Endothelial cell (in vitro differentiated cells): ENCODE results near the gene MCMBP. TPM values are rescaled to one million over a fixed set of nuclear protein-coding genes. Genes with fewer than 3 reads are reported as not detected.
A peak's percentile ranks its signal among the peaks of the same experiment; 100 is the strongest.
"Not testable (repeated sequence)": the region's sequence is repeated elsewhere in the genome, so short reads cannot be mapped to it uniquely, and the experiment has no call there.

Source experiments
- DNase-seq: peaks from one replicate; pipeline ENCODE4 v3.0.0; 2021; ENCODE audit warnings: low spot score
- H3K27ac Mint-ChIP-seq: one replicate; pipeline ENCODE4 v1.8.0; 2021; ENCODE audit warnings: mixed read lengths, inconsistent platforms; ENCODE audit not compliant: unreplicated experiment
- H3K27me3 Mint-ChIP-seq: one replicate; pipeline ENCODE4 v1.8.0; 2021; ENCODE audit warnings: mild to moderate bottlenecking, moderate library complexity, mixed read lengths, inconsistent platforms; ENCODE audit not compliant: unreplicated experiment
- H3K36me3 Mint-ChIP-seq: one replicate; pipeline ENCODE4 v1.8.0; 2021; ENCODE audit warnings: mild to moderate bottlenecking, low read depth, mixed read lengths, inconsistent platforms; ENCODE audit not compliant: unreplicated experiment
- H3K4me1 Mint-ChIP-seq: one replicate; pipeline ENCODE4 v1.8.0; 2021; ENCODE audit warnings: mild to moderate bottlenecking, mixed read lengths, inconsistent platforms; ENCODE audit not compliant: unreplicated experiment
- H3K4me3 Mint-ChIP-seq: one replicate; pipeline ENCODE4 v1.8.0; 2021; ENCODE audit warnings: mild to moderate bottlenecking, mixed read lengths, inconsistent platforms; ENCODE audit not compliant: unreplicated experiment
- H3K9me3 Mint-ChIP-seq: one replicate; pipeline ENCODE4 v1.8.0; 2021; ENCODE audit warnings: mixed read lengths, inconsistent platforms; ENCODE audit not compliant: unreplicated experiment
- total RNA-seq: library from RNA; stranded (reverse); fragmentation: NEBNext Ultra II Directional; extraction: Animal tissue kit (Norgen Biotek cat#: 25700); gene quantifications from one replicate; pipeline ENCODE4 v1.2.1, GENCODE V29; 2021; ENCODE audit not compliant: unreplicated experiment
- TF ChIP-seq, protein P1 (sequence below): fragments of 200-600 bp; sonication (generic); IDR thresholded peaks from one replicate; pipeline ENCODE4 v1.5.0; 2021; ENCODE audit warnings: antibody characterized with exemption; ENCODE audit not compliant: unreplicated experiment

Gene MCMBP
- total RNA-seq, 1 donor from 2014 or later, result 72.1 TPM

- peaks cover 8% of the 10 kb centered on the region for H3K4me1 Mint-ChIP-seq
Measured at GRCh38 chr10:119805702-119806230, 66.9 kb downstream of the MCMBP start.

GRCh38 chr10:119803264-119803663, 69.4 kb downstream of the MCMBP start:
- Mint-ChIP-seq H3K36me3 (no peaks in the 10 kb centered on the region), H3K4me1 (peaks cover 8% of the 10 kb centered on the region), H3K27me3 (no peaks in the 10 kb centered on the region), H3K4me3 (no peak overlapping the region), H3K9me3 (no peaks in the 10 kb centered on the region), H3K27ac (no peak overlapping the region)
- DNase-seq, result no peak
- TF ChIP-seq, protein P1, sequence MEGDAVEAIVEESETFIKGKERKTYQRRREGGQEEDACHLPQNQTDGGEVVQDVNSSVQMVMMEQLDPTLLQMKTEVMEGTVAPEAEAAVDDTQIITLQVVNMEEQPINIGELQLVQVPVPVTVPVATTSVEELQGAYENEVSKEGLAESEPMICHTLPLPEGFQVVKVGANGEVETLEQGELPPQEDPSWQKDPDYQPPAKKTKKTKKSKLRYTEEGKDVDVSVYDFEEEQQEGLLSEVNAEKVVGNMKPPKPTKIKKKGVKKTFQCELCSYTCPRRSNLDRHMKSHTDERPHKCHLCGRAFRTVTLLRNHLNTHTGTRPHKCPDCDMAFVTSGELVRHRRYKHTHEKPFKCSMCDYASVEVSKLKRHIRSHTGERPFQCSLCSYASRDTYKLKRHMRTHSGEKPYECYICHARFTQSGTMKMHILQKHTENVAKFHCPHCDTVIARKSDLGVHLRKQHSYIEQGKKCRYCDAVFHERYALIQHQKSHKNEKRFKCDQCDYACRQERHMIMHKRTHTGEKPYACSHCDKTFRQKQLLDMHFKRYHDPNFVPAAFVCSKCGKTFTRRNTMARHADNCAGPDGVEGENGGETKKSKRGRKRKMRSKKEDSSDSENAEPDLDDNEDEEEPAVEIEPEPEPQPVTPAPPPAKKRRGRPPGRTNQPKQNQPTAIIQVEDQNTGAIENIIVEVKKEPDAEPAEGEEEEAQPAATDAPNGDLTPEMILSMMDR, result no peak

More at GRCh38 chr10:119805702-119806230, 66.9 kb downstream of the MCMBP start:
- Mint-ChIP-seq H3K9me3 (no peaks in the 10 kb centered on the region), H3K27me3 (no peaks in the 10 kb centered on the region), H3K4me3 (peak overlapping the region; percentile 21), H3K27ac (peak overlapping the region; percentile 72), H3K36me3 (no peaks in the 10 kb centered on the region)
- no peak for DNase-seq
- TF ChIP-seq, protein P1, result no peak

GRCh38 chr10:119801998-119802538, 70.6 kb downstream of the MCMBP start:
- Mint-ChIP-seq H3K27me3 (no peaks in the 10 kb centered on the region), H3K4me1 (peaks cover 8% of the 10 kb centered on the region), H3K27ac (no peak overlapping the region), H3K4me3 (no peak overlapping the region), H3K36me3 (no peaks in the 10 kb centered on the region), H3K9me3 (no peaks in the 10 kb centered on the region)
- TF ChIP-seq, protein P1, result no peak
- DNase-seq, result no peak

GRCh38 chr10:119801176-119801575, 71.5 kb downstream of the MCMBP start:
- H3K4me1 Mint-ChIP-seq, result peaks cover 8% of the 10 kb centered on the region
- H3K4me3 Mint-ChIP-seq, result no peak overlapping the region

DNA sequence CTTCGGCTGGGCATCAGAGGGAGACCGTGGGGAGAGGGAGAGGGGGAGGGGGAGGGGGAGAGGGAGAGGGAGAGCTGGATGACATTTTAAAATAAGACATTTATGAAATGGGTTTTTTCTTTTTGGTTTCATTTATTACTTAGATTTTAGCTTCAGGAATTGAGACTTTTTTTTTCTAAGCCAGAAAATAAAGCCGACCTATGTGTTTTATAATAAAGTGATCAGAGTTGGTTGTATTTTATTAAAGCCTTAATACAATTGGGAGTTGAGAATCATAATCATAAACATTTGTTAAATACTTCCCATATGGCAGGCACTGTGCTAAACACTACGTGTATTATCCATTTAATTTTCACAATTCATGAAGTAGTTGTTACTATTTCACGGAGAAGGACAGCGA, 76.6 kb downstream of the MCMBP start:
- H3K27me3 Mint-ChIP-seq, result peaks cover 3% of the 10 kb centered on the region
- H3K4me1 Mint-ChIP-seq, result no peaks in the 10 kb centered on the region
- no peaks in the 10 kb centered on the region for H3K9me3 Mint-ChIP-seq
- H3K27ac Mint-ChIP-seq, result no peak overlapping the region
- TF ChIP-seq, protein P1, result no peak
- no peak overlapping the region for H3K4me3 Mint-ChIP-seq
- H3K36me3 Mint-ChIP-seq, result peaks cover 9% of the 10 kb centered on the region
- DNase-seq, result no peak

More at GRCh38 chr10:119801176-119801575, 71.5 kb downstream of the MCMBP start:
- H3K36me3 Mint-ChIP-seq, result peaks cover 2% of the 10 kb centered on the region
- no peak overlapping the region for H3K27ac Mint-ChIP-seq
- H3K27me3 Mint-ChIP-seq, result no peaks in the 10 kb centered on the region
- TF ChIP-seq, protein P1, result no peak
- no peak for DNase-seq
- H3K9me3 Mint-ChIP-seq, result no peaks in the 10 kb centered on the region

DNA sequence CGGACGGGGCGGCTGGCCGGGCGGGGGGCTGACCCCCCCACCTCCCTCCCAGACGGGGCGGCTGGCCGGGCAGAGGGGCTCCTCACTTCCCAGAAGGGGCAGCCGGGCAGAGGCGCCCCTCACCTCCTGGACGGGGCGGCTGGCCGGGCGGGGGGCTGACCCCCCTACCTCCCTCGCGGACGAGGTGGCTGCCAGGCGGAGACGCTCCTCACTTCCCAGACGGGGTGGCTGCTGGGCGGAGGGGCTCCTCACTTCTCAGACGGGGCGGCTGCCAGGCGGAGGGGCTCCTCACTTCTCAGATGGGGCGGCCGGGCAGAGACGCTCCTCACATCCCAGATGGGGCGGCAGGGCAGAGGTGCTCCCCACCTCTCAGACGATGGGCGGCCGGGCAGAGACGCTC, 77.5 kb downstream of the MCMBP start:
- not testable (repeated sequence) for H3K9me3 Mint-ChIP-seq, H3K27me3 Mint-ChIP-seq, DNase-seq, H3K36me3 Mint-ChIP-seq, H3K4me1 Mint-ChIP-seq, H3K4me3 Mint-ChIP-seq, H3K27ac Mint-ChIP-seq
